ENCODE data around the gene EME1.

DNA sequence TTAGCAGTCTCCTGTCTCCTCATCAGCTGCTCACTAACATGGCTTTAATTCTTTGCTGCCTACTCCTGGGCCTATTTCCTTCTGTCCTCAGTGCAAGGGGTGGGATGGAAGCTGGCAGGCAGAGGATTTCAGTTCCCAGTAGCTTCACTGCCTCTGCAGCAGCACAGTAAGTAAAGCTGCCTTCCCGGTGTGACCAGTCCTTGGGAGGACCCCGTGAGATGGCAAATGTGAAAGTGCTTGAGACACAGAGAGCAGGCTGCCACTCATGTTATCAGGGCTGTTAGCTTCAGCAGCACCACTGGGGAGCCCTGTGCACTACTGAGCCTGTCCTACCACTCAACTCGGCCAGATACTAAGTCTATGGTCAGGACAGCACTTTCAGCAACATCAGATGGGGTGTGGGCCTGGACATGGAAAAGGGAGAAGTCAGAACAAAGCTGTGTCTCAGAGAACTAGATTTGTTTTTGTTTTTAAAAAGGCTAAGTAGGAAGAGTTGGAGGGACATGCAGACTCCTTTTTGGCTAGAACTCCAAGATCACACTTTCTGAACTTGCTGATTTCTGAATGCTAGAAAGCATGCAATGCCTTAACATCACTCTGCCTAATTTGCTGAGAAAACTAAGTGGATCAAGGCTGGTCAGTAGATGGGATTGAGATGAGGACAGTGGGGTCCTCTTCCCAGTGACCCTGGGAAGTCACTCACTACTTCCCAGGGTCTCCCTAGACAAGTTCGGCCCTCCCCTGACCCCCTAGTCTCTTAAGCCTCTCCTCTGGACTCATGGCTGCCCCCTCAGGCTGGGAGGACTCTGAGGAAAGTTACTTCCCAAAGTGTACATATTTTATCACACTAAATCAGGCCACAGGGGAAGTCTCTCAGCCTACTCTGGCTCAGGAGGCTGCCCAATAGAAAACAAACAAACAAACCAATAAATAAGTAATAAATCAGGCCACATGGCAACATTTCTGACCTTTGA, 54.1 kb downstream of the EME1 start:
- TF ChIP-seq POLR2A (IDR thresholded peaks at IDR 0.05): peak; percentile 27
- TF ChIP-seq CTCF (IDR thresholded peaks at IDR 0.05): no peak

Measured in prostate gland (tissue), 2 donors.